ENCODE data around the gene GFY.
A peak's percentile ranks its signal among the peaks of the same experiment; 100 is the strongest.

- TF ChIP-seq CTCF (IDR thresholded peaks at IDR 0.05; ENCODE audit: extremely low read depth in 1 of 2, insufficient read depth in 1 of 2, low read depth in 1 of 2, low read length in 2 of 2): no peak
- no peak for TF ChIP-seq POLR2A (IDR thresholded peaks at IDR 0.05; ENCODE audit: low read depth, low read length)
- TF ChIP-seq POLR2AphosphoS5 (IDR thresholded peaks at IDR 0.05; ENCODE audit: insufficient read depth, low read depth, low read length): no peak
- TF ChIP-seq, protein P1, sequence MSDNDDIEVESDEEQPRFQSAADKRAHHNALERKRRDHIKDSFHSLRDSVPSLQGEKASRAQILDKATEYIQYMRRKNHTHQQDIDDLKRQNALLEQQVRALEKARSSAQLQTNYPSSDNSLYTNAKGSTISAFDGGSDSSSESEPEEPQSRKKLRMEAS (IDR thresholded peaks at IDR 0.05; ENCODE audit: insufficient read depth, insufficient read length): no peak
- TF ChIP-seq EZH2 (IDR thresholded peaks at IDR 0.05; ENCODE audit: borderline replicate concordance, low read depth, low read length, severe bottlenecking): peak; percentile 48
- TF ChIP-seq FOS (IDR thresholded peaks at IDR 0.05; ENCODE audit: borderline replicate concordance, insufficient read depth, low read length): no peak
Measured at GRCh38 chr19:49442354-49442753, 17.2 kb downstream of the GFY start.

Measured in endothelial cell of umbilical vein (primary cell).